Measurements from ENCODE around the gene FAM72D.
"Not testable (repeated sequence)": the region's sequence is repeated elsewhere in the genome, so short reads cannot be mapped to it uniquely, and the experiment has no call there.

GRCh38 chr1:145123992-145124641 lies 28.3 kb downstream of the FAM72D start:
- not testable (repeated sequence) for TF ChIP-seq CTCF (IDR thresholded peaks at IDR 0.05; ENCODE audit: control extremely low read depth in 1 of 3, insufficient read depth in 1 of 3, low read depth in 1 of 3, low read length in 3 of 3); CREB1 (IDR thresholded peaks at IDR 0.05); CHD2 (IDR thresholded peaks at IDR 0.05; ENCODE audit: low read length); POLR2AphosphoS5 (IDR thresholded peaks at IDR 0.05; ENCODE audit: low read depth, low read length); MAFK (IDR thresholded peaks at IDR 0.05; ENCODE audit: low read depth, low read length); EP300 (IDR thresholded peaks at IDR 0.05; ENCODE audit: borderline replicate concordance in 1 of 2, low read depth in 2 of 2, low read length in 2 of 2); EZH2 (IDR thresholded peaks at IDR 0.05; ENCODE audit: low read depth, low read length, severe bottlenecking); JUND (IDR thresholded peaks at IDR 0.05; ENCODE audit: low read length); GABPA (IDR thresholded peaks at IDR 0.05; ENCODE audit: borderline replicate concordance, insufficient read depth, low read length); SP2 (IDR thresholded peaks at IDR 0.05; ENCODE audit: low read length); HDAC6 (IDR thresholded peaks at IDR 0.05; ENCODE audit: low read depth, low read length); ZNF274 (IDR thresholded peaks at IDR 0.05; ENCODE audit: borderline replicate concordance, extremely low read depth, low read length); EGR1 (IDR thresholded peaks at IDR 0.05; ENCODE audit: borderline replicate concordance, low read depth, low read length)
